HepG2 (cell line): ENCODE measurements around the gene ABT1. TPM values are rescaled to one million over a fixed set of nuclear protein-coding genes. Genes with fewer than 3 reads are reported as not detected.
A peak's percentile ranks its signal among the peaks of the same experiment; 100 is the strongest.

Experiments used
- ETV5 ChIP-seq: IDR thresholded peaks from 2 replicates; pipeline ENCODE4 v1.6.1; 2018; ENCODE audit warnings: missing biosample characterization, missing genetic modification reagents, inconsistent platforms, borderline replicate concordance
- HMG20A ChIP-seq: IDR thresholded peaks from 2 replicates; pipeline ENCODE4 v1.6.1; 2016; ENCODE audit warnings: borderline replicate concordance
- MEIS2 ChIP-seq: sonication (generic); formaldehyde crosslinking; IDR thresholded peaks from 2 replicates; pipeline ENCODE4 v1.9.0; 2021; ENCODE audit warnings: mild to moderate bottlenecking, missing genetic modification reagents
- NONO ChIP-seq, 2 experiments: fragments of 450-650 bp in 1 of 2; sonication (generic) in 1 of 2; formaldehyde crosslinking in 1 of 2; IDR thresholded peaks in 1 of 2; conservative IDR thresholded peaks in 1 of 2; 2 replicates each; pipeline versions ENCODE4 v1.6.1 to v1.8.0; 2017 to 2022; ENCODE audit warnings: mild to moderate bottlenecking in 1 of 2, missing genetic modification reagents in 1 of 2, moderate library complexity in 1 of 2
- RERE ChIP-seq: IDR thresholded peaks from 2 replicates; pipeline ENCODE4 v1.6.1; 2016; ENCODE audit warnings: low read depth, missing genetic modification reagents, missing compliant biosample characterization
- SAP130 ChIP-seq: IDR thresholded peaks from 2 replicates; pipeline ENCODE4 v1.6.1; 2016; ENCODE audit warnings: low read depth
- SKI ChIP-seq: fragments of 450-650 bp; IDR thresholded peaks from one replicate; pipeline ENCODE4 v1.6.1; 2018; ENCODE audit warnings: mild to moderate bottlenecking; ENCODE audit not compliant: partially characterized antibody
- SP140L ChIP-seq: sonication (generic); formaldehyde crosslinking; IDR thresholded peaks from 2 replicates; pipeline ENCODE4 v1.4.0; 2020; ENCODE audit warnings: missing genetic modification reagents, borderline replicate concordance
- SYNCRIP ChIP-seq: fragments of 200-400 bp; formaldehyde crosslinking; IDR thresholded peaks from 2 replicates; pipeline ENCODE4 v1.6.1; 2018; ENCODE audit warnings: mild to moderate bottlenecking, low read depth, low read length; ENCODE audit not compliant: insufficient read depth
- YEATS2 ChIP-seq: sonication (generic); formaldehyde crosslinking; IDR thresholded peaks from 2 replicates; pipeline ENCODE4 v1.4.0; 2020; ENCODE audit warnings: missing genetic modification reagents, borderline replicate concordance
- ZBTB38 ChIP-seq: sonication (generic); formaldehyde crosslinking; IDR thresholded peaks from 2 replicates; pipeline ENCODE4 v1.5.1; 2020; ENCODE audit warnings: mild to moderate bottlenecking, missing genetic modification reagents
- ZMYM3 ChIP-seq: sonication (generic); formaldehyde crosslinking; IDR thresholded peaks from 2 replicates; pipeline ENCODE4 v1.5.1; 2020; ENCODE audit warnings: mild to moderate bottlenecking, missing genetic modification reagents
- ZNF101 ChIP-seq: sonication (generic); formaldehyde crosslinking; IDR thresholded peaks from 2 replicates; pipeline ENCODE4 v1.4.0; 2020; ENCODE audit warnings: mild to moderate bottlenecking, low read depth, missing genetic modification reagents, borderline replicate concordance
- ZNF431 ChIP-seq: sonication (generic); formaldehyde crosslinking; IDR thresholded peaks from 2 replicates; pipeline ENCODE4 v1.9.0; 2022; ENCODE audit warnings: missing genetic modification reagents, low read depth, mild to moderate bottlenecking, borderline replicate concordance
- ZNF577 ChIP-seq: sonication (generic); formaldehyde crosslinking; IDR thresholded peaks from 2 replicates; pipeline ENCODE4 v1.4.0; 2020; ENCODE audit warnings: mild to moderate bottlenecking, low read depth, missing genetic modification reagents, borderline replicate concordance
- ZNF619 ChIP-seq: sonication (generic); formaldehyde crosslinking; IDR thresholded peaks from 2 replicates; pipeline ENCODE4 v1.4.0; 2020; ENCODE audit warnings: mild to moderate bottlenecking, missing genetic modification reagents
- ZNF746 ChIP-seq: sonication (generic); formaldehyde crosslinking; IDR thresholded peaks from 2 replicates; pipeline ENCODE4 v1.8.0; 2022; ENCODE audit warnings: mild to moderate bottlenecking, missing genetic modification reagents
- ZNF766 ChIP-seq: sonication (generic); formaldehyde crosslinking; IDR thresholded peaks from 2 replicates; pipeline ENCODE4 v1.5.0; 2020; ENCODE audit warnings: missing genetic modification reagents, borderline replicate concordance
- polyA plus RNA-seq, 8 experiments: library from polyadenylated mRNA; depleted of rRNA in 3 of 8; stranded (reverse) in 7 of 8; unstranded in 1 of 8; fragments of >200 nt; fragmentation: Illumina TruSeq in 4 of 8; extraction: Trizol in 4 of 8; gene quantifications; 2 replicates each; pipeline versions ENCODE4 v1.2.1 to v1.2.3, GENCODE V29; 2011 to 2016; ENCODE audit warnings: low read depth in 4 of 8, missing spikeins in 1 of 8, mixed read lengths in 1 of 8; ENCODE audit not compliant: insufficient read depth in 1 of 8
- total RNA-seq, 5 experiments: library from RNA; depleted of rRNA; stranded (reverse); fragments of >200 nt; fragmentation: Illumina TruSeq; extraction: Trizol; gene quantifications; 2 replicates each; pipeline ENCODE4 v1.2.3, GENCODE V29; 2016; ENCODE audit warnings: low read depth in 1 of 5
- TF ChIP-seq, protein P1 (sequence below): sonication (generic); formaldehyde crosslinking; IDR thresholded peaks from 2 replicates; pipeline ENCODE4 v1.4.0; 2020; ENCODE audit warnings: missing genetic modification reagents, borderline replicate concordance
- TF ChIP-seq, protein P2 (sequence below): sonication (generic); formaldehyde crosslinking; IDR thresholded peaks from 2 replicates; pipeline ENCODE4 v1.4.0; 2020; ENCODE audit warnings: low read depth, mild to moderate bottlenecking, missing genetic modification reagents

ABT1 gene
- total and polyA plus RNA-seq, 2 of the 13 experiments (the other 11 are each of a cell fraction or from before 2014, with no cell fraction given), result 38.4 TPM

DNA sequence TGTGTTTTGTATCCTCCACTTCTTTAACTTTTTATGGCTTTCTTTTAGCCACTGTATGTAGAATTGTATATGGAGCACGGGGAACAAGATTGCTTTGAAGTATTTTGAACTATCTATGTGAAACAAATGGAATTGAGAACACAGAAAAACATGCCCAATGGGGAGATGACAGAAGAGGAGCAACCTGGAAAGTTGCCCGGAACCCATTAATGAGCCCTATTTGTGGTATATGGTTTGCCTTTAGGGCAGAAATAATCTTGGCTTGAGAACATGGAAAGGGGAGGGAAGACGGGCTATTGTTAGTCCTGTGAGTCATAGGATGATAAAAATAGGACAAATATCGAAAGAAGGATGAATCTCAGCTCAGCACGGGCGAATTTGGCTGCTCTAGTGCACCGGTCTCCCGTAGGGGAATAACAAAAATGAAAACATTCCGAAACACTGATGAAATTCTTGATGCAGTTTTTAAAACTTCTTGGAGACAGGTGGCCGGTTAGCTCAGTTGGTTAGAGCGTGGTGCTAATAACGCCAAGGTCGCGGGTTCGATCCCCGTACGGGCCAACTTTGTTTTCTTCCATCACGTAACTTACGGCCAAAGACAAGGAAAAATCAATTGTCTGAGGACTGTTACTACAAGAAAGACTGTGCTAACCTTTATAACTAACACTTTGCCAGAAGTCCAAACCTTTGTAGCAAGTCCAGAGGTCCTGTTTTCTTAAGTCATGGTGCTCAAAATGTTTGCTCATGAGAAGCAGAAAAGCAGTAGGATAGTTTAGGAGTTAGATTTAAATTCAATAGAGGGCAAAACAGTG is 42.9 kb upstream of the ABT1 start (continued):
- TF ChIP-seq, protein P1, sequence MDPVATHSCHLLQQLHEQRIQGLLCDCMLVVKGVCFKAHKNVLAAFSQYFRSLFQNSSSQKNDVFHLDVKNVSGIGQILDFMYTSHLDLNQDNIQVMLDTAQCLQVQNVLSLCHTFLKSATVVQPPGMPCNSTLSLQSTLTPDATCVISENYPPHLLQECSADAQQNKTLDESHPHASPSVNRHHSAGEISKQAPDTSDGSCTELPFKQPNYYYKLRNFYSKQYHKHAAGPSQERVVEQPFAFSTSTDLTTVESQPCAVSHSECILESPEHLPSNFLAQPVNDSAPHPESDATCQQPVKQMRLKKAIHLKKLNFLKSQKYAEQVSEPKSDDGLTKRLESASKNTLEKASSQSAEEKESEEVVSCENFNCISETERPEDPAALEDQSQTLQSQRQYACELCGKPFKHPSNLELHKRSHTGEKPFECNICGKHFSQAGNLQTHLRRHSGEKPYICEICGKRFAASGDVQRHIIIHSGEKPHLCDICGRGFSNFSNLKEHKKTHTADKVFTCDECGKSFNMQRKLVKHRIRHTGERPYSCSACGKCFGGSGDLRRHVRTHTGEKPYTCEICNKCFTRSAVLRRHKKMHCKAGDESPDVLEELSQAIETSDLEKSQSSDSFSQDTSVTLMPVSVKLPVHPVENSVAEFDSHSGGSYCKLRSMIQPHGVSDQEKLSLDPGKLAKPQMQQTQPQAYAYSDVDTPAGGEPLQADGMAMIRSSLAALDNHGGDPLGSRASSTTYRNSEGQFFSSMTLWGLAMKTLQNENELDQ (CRISPR knock-in tag), result no peak; the same call in 1 of the 2 replicates
- no peak for TF ChIP-seq SP140L (CRISPR knock-in tag)
- TF ChIP-seq HMG20A (CRISPR knock-in tag), result no peak
- peak; percentile 28; the same call in 1 of the 2 replicates for TF ChIP-seq MEIS2 (CRISPR knock-in tag)
- no peak for TF ChIP-seq ETV5
- TF ChIP-seq ZNF746 (CRISPR knock-in tag), result no peak; the same call in 1 of the 2 replicates
- TF ChIP-seq NONO (IDR thresholded peaks at IDR 0.05), result no peak
- peak; percentile 43; the same call in 1 of the 2 replicates for TF ChIP-seq NONO (CRISPR knock-in tag; conservative IDR thresholded peaks at IDR 0.05)
- TF ChIP-seq SAP130 (CRISPR knock-in tag), result peak; percentile 8
- no peak for TF ChIP-seq SKI
- TF ChIP-seq, protein P2, sequence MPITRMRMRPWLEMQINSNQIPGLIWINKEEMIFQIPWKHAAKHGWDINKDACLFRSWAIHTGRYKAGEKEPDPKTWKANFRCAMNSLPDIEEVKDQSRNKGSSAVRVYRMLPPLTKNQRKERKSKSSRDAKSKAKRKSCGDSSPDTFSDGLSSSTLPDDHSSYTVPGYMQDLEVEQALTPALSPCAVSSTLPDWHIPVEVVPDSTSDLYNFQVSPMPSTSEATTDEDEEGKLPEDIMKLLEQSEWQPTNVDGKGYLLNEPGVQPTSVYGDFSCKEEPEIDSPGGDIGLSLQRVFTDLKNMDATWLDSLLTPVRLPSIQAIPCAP (CRISPR knock-in tag), result no peak
- no peak for TF ChIP-seq ZNF577 (CRISPR knock-in tag)
- 0 out of 2 replicates have a peak, but pooled peaks have one; percentile 44 for TF ChIP-seq ZMYM3
- TF ChIP-seq ZBTB38, result no peak
- TF ChIP-seq ZNF101 (CRISPR knock-in tag), result no peak
- TF ChIP-seq ZNF619, result no peak
- TF ChIP-seq SYNCRIP, result no peak
- no peak for TF ChIP-seq RERE (CRISPR knock-in tag)
- peak; percentile 27; the same call in 1 of the 2 replicates for TF ChIP-seq ZNF766
- TF ChIP-seq YEATS2, result peak; percentile 37; the same call in 1 of the 2 replicates
- TF ChIP-seq ZNF431, result no peak
